ENCODE data around the gene SGSM2.
A peak's percentile ranks its signal among the peaks of the same experiment; 100 is the strongest.
"Not testable (repeated sequence)": the region's sequence is repeated elsewhere in the genome, so short reads cannot be mapped to it uniquely, and the experiment has no call there.

Gene SGSM2

DNA sequence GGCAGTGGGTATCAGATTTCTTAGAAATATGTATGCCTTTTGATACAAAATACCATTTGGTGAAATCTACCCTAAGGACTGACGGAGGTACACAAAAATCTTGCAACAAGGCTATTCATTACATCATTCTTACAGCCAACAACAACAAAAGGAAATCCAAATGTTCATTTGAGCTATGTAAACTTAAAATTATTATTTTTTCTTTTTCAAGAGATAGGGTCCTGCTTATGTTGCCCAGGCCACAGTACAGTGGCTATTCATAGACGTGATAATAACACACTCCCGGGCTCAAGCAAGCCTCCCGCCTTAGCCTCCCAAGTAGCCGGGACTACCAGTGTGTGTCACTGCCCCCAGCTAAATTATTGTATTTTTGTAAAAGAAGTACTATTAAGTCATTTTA lies 24.6 kb upstream of the SGSM2 start:
- TF ChIP-seq POLR2A (IDR thresholded peaks at IDR 0.05; ENCODE audit: low read length) (no peak), GATA1 (IDR thresholded peaks at IDR 0.05; ENCODE audit: low read depth, low read length) (no peak)
- no peak for DNase-seq

DNA sequence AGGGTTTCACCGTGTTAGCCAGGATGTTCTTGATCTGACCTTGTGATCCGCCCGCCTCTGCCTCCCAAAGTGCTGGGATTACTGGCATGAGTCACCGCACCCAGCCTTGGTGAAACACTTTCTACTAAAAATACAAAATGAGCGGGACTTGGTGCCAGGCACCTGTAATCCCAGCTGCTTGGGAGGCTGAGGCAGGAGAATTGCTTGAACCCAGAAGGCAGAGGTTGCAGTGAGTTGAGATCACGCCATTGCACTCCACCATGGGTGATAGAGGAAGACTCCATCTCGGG lies 20.4 kb upstream of the SGSM2 start:
- DNase-seq = not testable (repeated sequence)

DNA sequence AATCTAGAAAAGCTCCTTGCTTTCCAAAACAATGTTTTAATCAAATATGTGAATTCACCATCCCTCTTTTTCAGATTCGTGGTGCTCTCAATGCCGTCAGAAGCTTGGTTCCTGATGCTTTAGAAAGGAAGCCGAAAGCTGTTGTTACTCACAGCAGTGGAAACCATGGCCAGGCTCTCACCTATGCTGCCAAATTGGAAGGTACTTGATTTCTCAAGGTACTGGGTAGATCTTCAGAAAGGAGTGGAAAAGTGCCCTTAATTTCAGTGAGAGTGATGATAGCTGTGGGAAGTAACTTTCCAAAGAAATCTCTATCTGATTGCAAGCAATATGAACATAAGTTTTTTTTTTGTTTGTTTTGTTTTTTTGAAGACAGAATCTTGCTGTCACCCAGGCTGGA lies 19.5 kb upstream of the SGSM2 start:
- no peak for TF ChIP-seq POLR2A (IDR thresholded peaks at IDR 0.05; ENCODE audit: low read length)
- TF ChIP-seq GATA1 (IDR thresholded peaks at IDR 0.05; ENCODE audit: low read depth, low read length) = no peak
- DNase-seq = no peak

DNA sequence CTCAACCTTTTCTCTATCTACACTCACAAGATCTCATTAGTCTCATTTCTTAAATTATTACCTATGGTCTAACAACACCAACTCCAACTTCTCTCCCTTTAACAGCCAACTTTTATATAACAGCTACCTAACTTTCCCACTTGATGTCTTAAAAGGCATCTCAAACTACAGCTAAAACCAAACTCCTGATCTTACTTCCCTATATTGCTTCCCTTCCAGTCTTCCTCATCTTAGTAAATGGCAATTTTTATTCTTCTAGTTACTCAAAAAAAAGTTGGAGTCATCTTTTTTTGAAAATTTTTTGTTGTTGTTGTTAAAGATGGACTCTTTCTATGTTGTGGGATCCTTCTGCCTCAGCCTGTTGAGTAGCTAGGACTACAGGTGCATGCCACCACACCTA lies 18.2 kb upstream of the SGSM2 start:
- TF ChIP-seq POLR2A (IDR thresholded peaks at IDR 0.05; ENCODE audit: low read length) (no peak), GATA1 (IDR thresholded peaks at IDR 0.05; ENCODE audit: low read depth, low read length) (no peak)
- DNase-seq = no peak

DNA sequence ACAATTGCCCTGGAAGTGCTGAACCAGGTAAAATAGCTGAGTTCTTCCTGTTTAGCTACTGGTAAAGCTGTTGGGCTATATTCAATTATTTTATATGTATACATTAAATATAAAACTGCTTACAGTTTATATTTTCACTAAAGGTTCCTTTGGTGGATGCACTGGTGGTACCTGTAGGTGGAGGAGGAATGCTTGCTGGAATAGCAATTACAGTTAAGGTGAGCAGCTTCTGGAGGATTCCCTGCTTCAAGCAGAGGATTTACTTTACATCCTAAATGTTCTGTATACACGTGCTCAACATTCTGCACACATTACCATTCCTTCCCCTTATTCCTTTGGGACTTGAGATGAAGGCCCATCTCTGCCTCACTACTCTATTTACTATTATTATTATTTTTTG lies 15.9 kb upstream of the SGSM2 start:
- no peak for DNase-seq
- TF ChIP-seq POLR2A (IDR thresholded peaks at IDR 0.05; ENCODE audit: low read length) (no peak), GATA1 (IDR thresholded peaks at IDR 0.05; ENCODE audit: low read depth, low read length) (no peak)

DNA sequence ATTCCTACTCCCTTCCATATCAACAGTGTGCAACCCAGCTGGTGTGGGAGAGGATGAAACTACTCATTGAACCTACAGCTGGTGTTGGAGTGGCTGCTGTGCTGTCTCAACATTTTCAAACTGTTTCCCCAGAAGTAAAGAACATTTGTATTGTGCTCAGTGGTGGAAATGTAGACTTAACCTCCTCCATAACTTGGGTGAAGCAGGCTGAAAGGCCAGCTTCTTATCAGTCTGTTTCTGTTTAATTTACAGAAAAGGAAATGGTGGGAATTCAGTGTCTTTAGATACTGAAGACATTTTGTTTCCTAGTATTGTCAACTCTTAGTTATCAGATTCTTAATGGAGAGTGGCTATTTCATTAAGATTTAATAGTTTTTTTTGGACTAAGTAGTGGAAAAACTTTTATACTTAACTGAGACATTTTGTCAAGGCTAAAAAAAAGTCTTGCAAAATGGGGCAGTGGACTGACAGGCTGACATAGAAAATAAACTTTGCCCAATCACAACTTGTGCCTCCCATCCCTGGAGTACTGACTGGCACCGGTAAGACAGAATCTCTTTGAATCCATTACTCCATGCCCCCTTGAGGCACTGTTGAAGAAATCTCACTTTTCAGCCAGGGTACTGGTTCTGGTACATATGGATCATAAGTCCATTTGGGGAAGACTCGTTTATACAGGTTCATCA lies 13.5 kb upstream of the SGSM2 start:
- DNase-seq = no peak
- TF ChIP-seq POLR2A (IDR thresholded peaks at IDR 0.05; ENCODE audit: low read length) (peak; percentile 16), GATA1 (IDR thresholded peaks at IDR 0.05; ENCODE audit: low read depth, low read length) (no peak)

DNA sequence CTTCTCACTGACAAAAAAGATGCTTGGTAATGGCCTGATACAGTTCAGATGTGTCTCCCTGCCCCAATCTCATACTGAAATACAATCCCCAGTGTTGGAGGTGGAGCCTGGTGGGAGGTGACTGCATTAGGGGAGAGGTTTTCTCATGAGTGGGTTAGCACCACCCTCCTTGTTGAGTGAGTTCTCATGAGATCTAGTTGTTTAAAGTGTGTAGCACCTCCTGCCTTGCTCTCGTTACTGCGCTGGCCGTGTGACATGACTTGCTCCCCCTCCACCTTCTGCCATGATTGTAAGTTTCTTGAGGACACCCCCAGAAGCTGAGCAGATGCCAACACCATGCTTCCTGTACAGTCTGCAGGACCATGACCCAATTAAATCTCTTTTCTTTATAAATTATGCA lies 6.0 kb upstream of the SGSM2 start:
- DNase-seq = no peak
- TF ChIP-seq POLR2A (IDR thresholded peaks at IDR 0.05; ENCODE audit: low read length) (no peak), GATA1 (IDR thresholded peaks at IDR 0.05; ENCODE audit: low read depth, low read length) (no peak)

DNA sequence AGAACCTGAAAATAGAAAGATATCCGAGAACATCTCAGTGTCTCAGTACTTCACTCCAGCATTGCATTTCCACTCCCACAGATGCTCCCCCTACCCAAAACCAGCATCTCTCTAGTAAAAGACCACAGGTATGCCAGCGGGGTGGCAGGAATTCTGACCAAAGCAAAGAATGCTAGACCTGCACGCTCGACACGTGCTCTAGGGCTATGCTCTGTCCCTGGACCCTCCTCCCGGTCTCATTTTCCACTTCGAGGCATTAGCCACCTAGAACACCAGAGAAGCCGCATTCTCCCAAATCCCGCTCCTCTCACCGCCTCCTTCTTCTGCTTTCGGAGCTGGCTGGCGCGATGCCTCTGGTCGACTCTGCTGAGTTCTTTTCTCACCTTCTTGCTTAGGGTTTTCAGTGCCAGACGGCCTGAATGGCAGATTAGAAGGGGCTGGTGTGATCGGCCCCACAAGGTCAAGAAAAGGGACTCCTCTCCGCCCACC lies 1.5 kb upstream of the SGSM2 start:
- no peak for DNase-seq
- no peak for TF ChIP-seq POLR2A (IDR thresholded peaks at IDR 0.05; ENCODE audit: low read length)
- TF ChIP-seq GATA1 (IDR thresholded peaks at IDR 0.05; ENCODE audit: low read depth, low read length) = no peak

DNA sequence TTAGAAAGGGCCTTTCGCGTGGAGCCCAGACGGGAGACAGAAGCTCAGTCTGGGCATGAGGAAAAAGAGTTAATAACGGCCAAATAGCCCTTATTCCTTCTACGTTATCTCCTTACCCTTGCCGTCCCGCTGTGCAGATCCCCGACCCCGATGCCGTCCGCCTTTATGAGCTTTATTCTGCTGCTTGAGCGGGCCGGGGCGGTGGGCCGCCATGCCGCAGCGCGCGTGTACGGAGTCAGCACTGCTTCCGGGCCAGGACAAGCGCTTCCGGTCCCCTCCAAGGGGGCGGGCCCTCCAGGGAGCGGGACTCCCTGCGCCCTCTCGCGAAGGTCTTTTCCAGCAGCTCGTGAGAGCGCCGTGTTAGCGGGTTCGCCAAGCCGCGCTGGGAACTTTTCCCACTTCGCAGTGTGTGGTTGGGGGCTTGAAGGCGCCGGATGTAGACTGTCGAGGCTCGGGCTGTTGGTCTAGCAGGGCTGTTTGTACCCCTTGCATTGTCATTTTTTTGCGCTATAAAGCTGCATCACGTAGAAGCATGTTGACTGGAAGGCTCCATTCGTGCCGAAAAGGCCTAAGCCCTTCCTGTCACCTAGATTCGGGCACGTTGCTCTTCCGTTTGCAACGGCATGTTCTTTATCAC lies 968 bp upstream of the SGSM2 start, which contains the start of gene TSR1:
Gene TSR1, minus strand, starts transcription at position 243 of the 637 bp plus-strand sequence. Its CDS starts 30 bp downstream, at position 213.
- peak; percentile 90 to 92 for DNase-seq
- peak; percentile 91 for TF ChIP-seq POLR2A (IDR thresholded peaks at IDR 0.05; ENCODE audit: low read length)
- no peak for TF ChIP-seq GATA1 (IDR thresholded peaks at IDR 0.05; ENCODE audit: low read depth, low read length)

DNA sequence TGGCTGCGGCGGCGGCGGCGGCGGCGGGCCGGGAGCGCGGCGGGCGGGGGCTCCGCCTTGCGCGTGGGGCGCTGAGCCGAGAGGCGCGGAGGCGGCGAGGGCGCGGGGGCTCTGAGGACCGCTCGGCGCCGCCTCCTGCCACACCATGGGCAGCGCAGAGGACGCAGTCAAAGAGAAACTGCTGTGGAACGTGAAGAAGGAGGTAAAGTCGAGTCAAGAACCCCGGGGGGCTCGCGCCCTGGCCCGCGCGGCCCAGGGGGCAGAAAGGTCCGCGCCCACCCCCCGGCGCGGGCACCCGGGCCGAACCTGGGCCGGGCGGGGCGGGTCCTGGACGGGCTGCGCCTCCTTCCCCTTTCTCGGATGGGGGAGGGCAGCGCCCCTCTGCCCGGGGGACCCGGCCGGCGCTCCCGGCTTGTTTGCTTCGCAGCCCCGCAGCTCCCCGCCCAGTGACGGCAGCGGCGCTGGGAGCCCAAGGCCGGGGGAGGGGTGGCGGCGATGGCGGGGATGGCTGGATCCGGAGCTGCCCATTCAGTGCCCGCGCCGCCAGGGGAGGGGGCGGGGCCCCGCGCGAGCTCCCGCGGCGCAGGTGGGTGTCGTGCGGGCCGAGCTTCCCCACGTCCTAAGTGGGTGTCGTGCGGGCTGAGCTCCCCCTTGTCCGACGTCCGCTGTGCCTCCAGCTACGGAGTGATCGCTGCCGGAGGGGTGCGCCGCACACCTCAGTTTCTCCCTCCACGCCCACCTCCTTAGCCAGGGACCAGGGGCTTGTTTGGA lies 428 bp downstream of the SGSM2 start:
- TF ChIP-seq POLR2A (IDR thresholded peaks at IDR 0.05; ENCODE audit: low read length) = peak; percentile 26
- TF ChIP-seq GATA1 (IDR thresholded peaks at IDR 0.05; ENCODE audit: low read depth, low read length) = no peak
- peak; percentile 69 to 72 for DNase-seq

DNA sequence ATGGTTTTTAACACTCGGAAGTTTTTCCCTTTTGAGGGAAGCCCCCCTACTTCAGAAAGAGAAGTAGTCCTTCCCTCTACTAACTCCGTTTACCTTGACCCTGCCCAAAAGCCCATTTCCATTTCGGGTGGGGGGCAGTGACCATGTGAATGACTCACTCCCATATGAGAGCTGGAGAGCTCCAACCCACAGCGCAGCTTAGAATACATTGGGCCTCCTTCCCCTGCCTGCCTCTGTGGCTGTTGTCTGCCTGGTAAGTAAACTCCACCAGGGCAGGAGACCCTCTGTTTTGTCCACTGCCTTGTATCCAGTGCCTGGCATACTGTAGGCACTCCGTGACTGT lies 985 bp downstream of the SGSM2 start:
- DNase-seq = peak in 1 of 2 experiments; percentile 23
- TF ChIP-seq POLR2A (IDR thresholded peaks at IDR 0.05; ENCODE audit: low read length) (no peak), GATA1 (IDR thresholded peaks at IDR 0.05; ENCODE audit: low read depth, low read length) (no peak)

DNA sequence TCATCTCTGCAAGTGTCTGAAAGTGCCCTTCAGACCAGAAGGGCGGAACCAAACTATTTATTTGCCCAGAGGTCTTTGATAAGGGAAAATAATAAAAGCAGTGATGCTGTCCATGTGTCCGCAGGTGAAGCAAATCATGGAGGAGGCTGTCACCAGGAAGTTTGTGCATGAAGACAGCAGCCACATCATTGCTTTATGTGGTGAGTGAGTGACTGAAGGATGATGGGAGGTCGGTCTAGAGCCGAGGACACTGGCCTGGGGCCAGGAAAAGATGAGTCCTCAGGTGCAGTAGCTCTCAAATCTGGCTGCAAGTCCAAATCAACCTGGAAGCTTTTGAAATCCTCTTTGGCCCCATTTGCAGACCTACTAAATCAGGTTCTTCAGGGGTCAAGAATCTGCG lies 6.1 kb downstream of the SGSM2 start:
- DNase-seq = no peak
- TF ChIP-seq POLR2A (IDR thresholded peaks at IDR 0.05; ENCODE audit: low read length) (no peak), GATA1 (IDR thresholded peaks at IDR 0.05; ENCODE audit: low read depth, low read length) (no peak)

DNA sequence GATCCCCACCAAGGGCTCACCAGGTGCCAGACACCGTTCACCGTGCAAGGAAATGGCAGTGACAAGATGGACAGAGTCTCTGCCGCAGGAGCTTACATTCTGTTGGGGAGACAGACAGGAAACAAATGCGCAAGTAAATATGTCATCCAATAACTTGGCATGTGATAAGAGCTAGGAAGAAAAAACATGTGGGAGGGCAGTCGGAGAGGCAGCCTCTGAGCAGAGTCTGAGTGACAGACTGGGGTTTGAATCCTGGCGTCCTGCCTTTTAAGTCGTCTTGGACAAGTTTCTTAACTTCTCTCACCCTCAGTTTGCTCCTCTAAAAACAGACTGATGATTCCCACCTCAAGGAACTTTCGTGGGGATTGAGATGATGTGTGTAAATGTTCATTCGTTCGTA lies 7.2 kb downstream of the SGSM2 start:
- DNase-seq = no peak
- TF ChIP-seq POLR2A (IDR thresholded peaks at IDR 0.05; ENCODE audit: low read length) = no peak
- TF ChIP-seq GATA1 (IDR thresholded peaks at IDR 0.05; ENCODE audit: low read depth, low read length) = no peak

DNA sequence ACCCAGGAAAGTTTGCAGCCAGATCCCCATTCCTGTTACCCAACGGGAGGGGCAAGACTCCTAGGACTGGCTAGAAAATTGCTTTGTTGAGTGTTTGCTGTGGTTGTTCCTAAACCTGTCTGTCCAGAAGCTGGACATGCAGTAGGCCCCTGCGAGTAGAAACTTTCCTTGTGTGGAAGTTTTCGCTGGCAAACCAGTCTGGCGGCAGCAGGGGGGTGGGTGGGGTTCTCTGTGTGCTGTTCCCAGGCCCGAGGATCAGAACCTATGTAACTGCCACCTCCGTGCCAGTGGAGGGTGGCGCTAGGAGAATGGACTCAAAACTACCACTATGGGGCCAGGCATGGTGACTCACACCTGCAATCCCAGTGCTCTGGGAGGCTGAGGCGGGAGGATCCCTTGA lies 9.2 kb downstream of the SGSM2 start:
- DNase-seq = no peak
- TF ChIP-seq POLR2A (IDR thresholded peaks at IDR 0.05; ENCODE audit: low read length) (no peak), GATA1 (IDR thresholded peaks at IDR 0.05; ENCODE audit: low read depth, low read length) (no peak)

Data from erythroblast (primary cell).